ENCODE results near the gene DSG3.

DNA sequence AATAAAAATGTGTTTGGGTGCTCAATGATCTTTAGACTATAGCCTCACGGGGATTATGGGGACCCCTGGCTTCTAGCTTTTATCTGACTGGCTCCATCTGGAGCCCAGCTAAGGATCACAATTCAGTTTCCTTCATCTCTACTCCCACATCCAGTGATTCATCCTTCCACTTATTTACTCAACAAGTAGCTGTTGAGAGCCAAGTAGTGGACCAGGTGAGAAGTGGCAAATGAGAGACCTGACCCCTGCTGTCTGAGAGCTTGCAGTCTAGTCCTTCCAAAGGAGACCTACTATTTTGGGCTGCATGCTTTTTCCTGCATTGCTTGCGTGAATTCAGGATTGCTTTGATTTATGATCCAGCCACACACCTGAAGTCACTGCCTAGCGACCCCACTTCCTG lies 10.7 kb upstream of the DSG3 start:
- TF ChIP-seq, protein P1, sequence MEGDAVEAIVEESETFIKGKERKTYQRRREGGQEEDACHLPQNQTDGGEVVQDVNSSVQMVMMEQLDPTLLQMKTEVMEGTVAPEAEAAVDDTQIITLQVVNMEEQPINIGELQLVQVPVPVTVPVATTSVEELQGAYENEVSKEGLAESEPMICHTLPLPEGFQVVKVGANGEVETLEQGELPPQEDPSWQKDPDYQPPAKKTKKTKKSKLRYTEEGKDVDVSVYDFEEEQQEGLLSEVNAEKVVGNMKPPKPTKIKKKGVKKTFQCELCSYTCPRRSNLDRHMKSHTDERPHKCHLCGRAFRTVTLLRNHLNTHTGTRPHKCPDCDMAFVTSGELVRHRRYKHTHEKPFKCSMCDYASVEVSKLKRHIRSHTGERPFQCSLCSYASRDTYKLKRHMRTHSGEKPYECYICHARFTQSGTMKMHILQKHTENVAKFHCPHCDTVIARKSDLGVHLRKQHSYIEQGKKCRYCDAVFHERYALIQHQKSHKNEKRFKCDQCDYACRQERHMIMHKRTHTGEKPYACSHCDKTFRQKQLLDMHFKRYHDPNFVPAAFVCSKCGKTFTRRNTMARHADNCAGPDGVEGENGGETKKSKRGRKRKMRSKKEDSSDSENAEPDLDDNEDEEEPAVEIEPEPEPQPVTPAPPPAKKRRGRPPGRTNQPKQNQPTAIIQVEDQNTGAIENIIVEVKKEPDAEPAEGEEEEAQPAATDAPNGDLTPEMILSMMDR (IDR thresholded peaks at IDR 0.05) = no peak
- TF ChIP-seq POLR2AphosphoS5 (IDR thresholded peaks at IDR 0.05) = no peak

Data from upper lobe of left lung (tissue), 4 donors.